ENCODE data around the gene HPGDS. TPM values are rescaled to one million over a fixed set of nuclear protein-coding genes. Genes with fewer than 3 reads are reported as not detected.
"Not testable (repeated sequence)": the region's sequence is repeated elsewhere in the genome, so short reads cannot be mapped to it uniquely, and the experiment has no call there.

HPGDS gene
- total RNA-seq, 1 experiment from 2014 or later: not detected

- peak; percentile 28 for DNase-seq (ENCODE audit: low read depth)
Observed at GRCh38 chr4:94357624-94358023, 15.0 kb upstream of the HPGDS start.

- no peak for DNase-seq (ENCODE audit: low read depth)
Observed at GRCh38 chr4:94356444-94356843, 13.8 kb upstream of the HPGDS start.

GRCh38 chr4:94354474-94354896 is 11.8 kb upstream of the HPGDS start:
- peak; percentile 26 for DNase-seq (ENCODE audit: low read depth)

- DNase-seq (ENCODE audit: low read depth): no peak
Observed at GRCh38 chr4:94352996-94353395, 10.4 kb upstream of the HPGDS start.

GRCh38 chr4:94352163-94352562 is 9.5 kb upstream of the HPGDS start:
- no peak for DNase-seq (ENCODE audit: low read depth)

- DNase-seq (ENCODE audit: low read depth): no peak
Observed at GRCh38 chr4:94351319-94351718, 8.7 kb upstream of the HPGDS start.

GRCh38 chr4:94350095-94350494 is 7.5 kb upstream of the HPGDS start:
- no peak for DNase-seq (ENCODE audit: low read depth)

- DNase-seq (ENCODE audit: low read depth): peak; percentile 26
Observed at GRCh38 chr4:94349193-94349592, 6.6 kb upstream of the HPGDS start.

- DNase-seq (ENCODE audit: low read depth): no peak
Observed at GRCh38 chr4:94348666-94349065, 6.0 kb upstream of the HPGDS start.

- DNase-seq (ENCODE audit: low read depth): no peak
Observed at GRCh38 chr4:94346541-94346940, 3.9 kb upstream of the HPGDS start.

- DNase-seq (ENCODE audit: low read depth): no peak
Observed at GRCh38 chr4:94345969-94346368, 3.3 kb upstream of the HPGDS start.

GRCh38 chr4:94345266-94345665 is 2.6 kb upstream of the HPGDS start:
- no peak for DNase-seq (ENCODE audit: low read depth)

- no peak for DNase-seq (ENCODE audit: low read depth)
Observed at GRCh38 chr4:94344457-94344856, 1.8 kb upstream of the HPGDS start.

- no peak for DNase-seq (ENCODE audit: low read depth)
Observed at GRCh38 chr4:94341481-94342370, 910 bp downstream of the HPGDS start.

- DNase-seq (ENCODE audit: low read depth): no peak
Observed at GRCh38 chr4:94339779-94340178, 2.9 kb downstream of the HPGDS start.

- DNase-seq (ENCODE audit: low read depth): no peak
Observed at GRCh38 chr4:94338681-94339351, 3.8 kb downstream of the HPGDS start.

- not testable (repeated sequence) for DNase-seq (ENCODE audit: low read depth)
Observed at GRCh38 chr4:94336791-94337190, 5.8 kb downstream of the HPGDS start.

GRCh38 chr4:94336303-94336702 is 6.3 kb downstream of the HPGDS start:
- no peak for DNase-seq (ENCODE audit: low read depth)

GRCh38 chr4:94334962-94335361 is 7.7 kb downstream of the HPGDS start:
- no peak for DNase-seq (ENCODE audit: low read depth)

GRCh38 chr4:94334476-94334875 is 8.2 kb downstream of the HPGDS start:
- no peak for DNase-seq (ENCODE audit: low read depth)

- DNase-seq (ENCODE audit: low read depth): no peak
Observed at GRCh38 chr4:94333866-94334265, 8.8 kb downstream of the HPGDS start.

GRCh38 chr4:94332983-94333590 is 9.5 kb downstream of the HPGDS start:
- DNase-seq (ENCODE audit: low read depth): no peak

GRCh38 chr4:94329933-94330332 is 12.7 kb downstream of the HPGDS start:
- no peak for DNase-seq (ENCODE audit: low read depth)
